ENCODE measurements around the gene FAM20C. TPM values are rescaled to one million over a fixed set of nuclear protein-coding genes. Genes with fewer than 3 reads are reported as not detected.

The FAM20C gene
- total RNA-seq, 1 donor from 2014 or later: 10.0 TPM

DNA sequence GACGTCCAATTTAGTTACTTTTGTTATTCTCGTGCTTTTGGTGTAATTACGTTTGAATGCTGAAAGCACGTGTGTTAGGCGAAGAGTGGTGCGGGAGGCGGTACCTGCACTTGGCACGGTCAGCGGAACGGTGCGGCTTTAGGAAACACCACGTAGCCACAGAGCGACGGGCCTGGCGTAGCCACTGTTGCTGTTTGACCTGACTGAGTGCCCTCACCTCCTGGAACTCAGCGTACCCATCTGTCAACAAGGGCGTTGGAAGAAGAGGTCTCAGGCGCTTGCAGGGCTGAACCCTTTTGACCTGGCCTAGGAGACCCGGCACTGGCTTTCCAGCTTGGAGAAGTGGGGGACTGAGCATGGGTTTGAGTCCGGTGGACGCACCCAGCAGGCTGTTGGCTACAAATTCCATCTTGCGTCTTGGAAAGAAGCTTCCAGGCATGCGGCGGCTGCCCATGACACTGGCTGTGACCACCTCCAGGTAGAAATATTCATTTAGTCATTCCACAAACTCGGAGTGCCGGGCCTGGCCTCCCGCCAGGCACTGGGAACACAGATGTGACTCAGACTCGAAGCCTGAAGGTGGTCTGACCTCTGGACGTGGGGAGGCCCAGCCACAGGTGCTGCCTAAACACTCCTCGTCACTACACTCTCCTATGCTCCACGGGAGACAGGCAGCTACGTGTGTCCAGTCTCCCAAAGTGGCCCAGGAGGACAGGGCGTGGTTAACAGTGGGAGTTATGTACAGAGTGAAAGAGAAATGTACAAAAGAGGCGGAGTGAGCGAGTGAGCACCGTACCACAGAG lies 22.2 kb downstream of the FAM20C start:
- Histone ChIP-seq H3K36me3 (ENCODE audit: insufficient read depth, low read length) (no peaks in the 10 kb centered on the region), H3K27ac (ENCODE audit: low read depth, low read length) (peak overlapping the region; percentile 38), H3K79me2 (ENCODE audit: insufficient read depth, low read length) (peaks cover 54% of the 10 kb centered on the region), H3K27me3 (ENCODE audit: insufficient read depth, low read length) (no peaks in the 10 kb centered on the region), H4K20me1 (ENCODE audit: insufficient read depth, low read length) (peaks cover 86% of the 10 kb centered on the region), H3K9ac (ENCODE audit: low read length) (no peak overlapping the region), H3K9me3 (ENCODE audit: insufficient read depth, low read depth, low read length) (no peaks in the 10 kb centered on the region), H3K4me1 (ENCODE audit: insufficient read depth, low read length) (peaks cover 15% of the 10 kb centered on the region), H2AFZ (ENCODE audit: low read depth, low read length) (no peak overlapping the region), H3K4me3 (ENCODE audit: insufficient read depth, low read depth, low read length) (no peak overlapping the region), H3K4me2 (ENCODE audit: low read length) (peak overlapping the region; percentile 61)
- no peak overlapping the region for H3K4me3 Mint-ChIP-seq (ENCODE audit: unreplicated experiment)
- H3K36me3 Mint-ChIP-seq (ENCODE audit: low read depth, unreplicated experiment): peaks cover 2% of the 10 kb centered on the region
- peak; percentile 85 for DNase-seq (ENCODE audit: low read depth)
- TF ChIP-seq, protein P1, sequence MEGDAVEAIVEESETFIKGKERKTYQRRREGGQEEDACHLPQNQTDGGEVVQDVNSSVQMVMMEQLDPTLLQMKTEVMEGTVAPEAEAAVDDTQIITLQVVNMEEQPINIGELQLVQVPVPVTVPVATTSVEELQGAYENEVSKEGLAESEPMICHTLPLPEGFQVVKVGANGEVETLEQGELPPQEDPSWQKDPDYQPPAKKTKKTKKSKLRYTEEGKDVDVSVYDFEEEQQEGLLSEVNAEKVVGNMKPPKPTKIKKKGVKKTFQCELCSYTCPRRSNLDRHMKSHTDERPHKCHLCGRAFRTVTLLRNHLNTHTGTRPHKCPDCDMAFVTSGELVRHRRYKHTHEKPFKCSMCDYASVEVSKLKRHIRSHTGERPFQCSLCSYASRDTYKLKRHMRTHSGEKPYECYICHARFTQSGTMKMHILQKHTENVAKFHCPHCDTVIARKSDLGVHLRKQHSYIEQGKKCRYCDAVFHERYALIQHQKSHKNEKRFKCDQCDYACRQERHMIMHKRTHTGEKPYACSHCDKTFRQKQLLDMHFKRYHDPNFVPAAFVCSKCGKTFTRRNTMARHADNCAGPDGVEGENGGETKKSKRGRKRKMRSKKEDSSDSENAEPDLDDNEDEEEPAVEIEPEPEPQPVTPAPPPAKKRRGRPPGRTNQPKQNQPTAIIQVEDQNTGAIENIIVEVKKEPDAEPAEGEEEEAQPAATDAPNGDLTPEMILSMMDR (IDR thresholded peaks at IDR 0.05; ENCODE audit: insufficient read depth, low read depth, low read length): no peak
- TF ChIP-seq EZH2 (IDR thresholded peaks at IDR 0.05; ENCODE audit: insufficient read depth, low read length): no peak
- H3K27ac Mint-ChIP-seq (ENCODE audit: unreplicated experiment): peak overlapping the region; percentile 71
- H3K27me3 Mint-ChIP-seq (ENCODE audit: low read depth, unreplicated experiment): peaks cover 2% of the 10 kb centered on the region
- FAIRE-seq: no peak
- no peaks in the 10 kb centered on the region for H3K9me3 Mint-ChIP-seq (ENCODE audit: unreplicated experiment)
- H3K4me1 Mint-ChIP-seq (ENCODE audit: low read depth, unreplicated experiment): peaks cover 14% of the 10 kb centered on the region

GRCh38 chr7:216360-217300 lies 24.3 kb downstream of the FAM20C start:
- peaks cover 23% of the 10 kb centered on the region for H3K4me1 ChIP-seq (ENCODE audit: insufficient read depth, low read length)
- Mint-ChIP-seq H3K27ac (ENCODE audit: unreplicated experiment) (peak overlapping the region; percentile 89), H3K4me3 (ENCODE audit: unreplicated experiment) (no peak overlapping the region), H3K9me3 (ENCODE audit: unreplicated experiment) (no peaks in the 10 kb centered on the region), H3K4me1 (ENCODE audit: low read depth, unreplicated experiment) (peaks cover 16% of the 10 kb centered on the region), H3K27me3 (ENCODE audit: low read depth, unreplicated experiment) (peaks cover 3% of the 10 kb centered on the region), H3K36me3 (ENCODE audit: low read depth, unreplicated experiment) (peaks cover 2% of the 10 kb centered on the region)
- H3K27me3 ChIP-seq (ENCODE audit: insufficient read depth, low read length): no peaks in the 10 kb centered on the region
- no peak for FAIRE-seq
- H3K27ac ChIP-seq (ENCODE audit: low read depth, low read length): no peak overlapping the region
- H4K20me1 ChIP-seq (ENCODE audit: insufficient read depth, low read length): peaks cover 77% of the 10 kb centered on the region
- no peak overlapping the region for H3K4me3 ChIP-seq (ENCODE audit: insufficient read depth, low read depth, low read length)
- no peaks in the 10 kb centered on the region for H3K9me3 ChIP-seq (ENCODE audit: insufficient read depth, low read depth, low read length)
- H3K36me3 ChIP-seq (ENCODE audit: insufficient read depth, low read length): no peaks in the 10 kb centered on the region
- no peak overlapping the region for H3K4me2 ChIP-seq (ENCODE audit: low read length)
- peaks cover 57% of the 10 kb centered on the region for H3K79me2 ChIP-seq (ENCODE audit: insufficient read depth, low read length)
- no peak overlapping the region for H2AFZ ChIP-seq (ENCODE audit: low read depth, low read length)
- no peak overlapping the region for H3K9ac ChIP-seq (ENCODE audit: low read length)
- TF ChIP-seq, protein P1 (IDR thresholded peaks at IDR 0.05; ENCODE audit: insufficient read depth, low read depth, low read length): no peak
- TF ChIP-seq EZH2 (IDR thresholded peaks at IDR 0.05; ENCODE audit: insufficient read depth, low read length): no peak
- no peak for DNase-seq (ENCODE audit: low read depth)

All from astrocyte (in vitro differentiated cells and primary cell).